ENCODE results near the gene ALDH3A2.
"Not testable (repeated sequence)": the region's sequence is repeated elsewhere in the genome, so short reads cannot be mapped to it uniquely, and the experiment has no call there.

The ALDH3A2 gene

DNA sequence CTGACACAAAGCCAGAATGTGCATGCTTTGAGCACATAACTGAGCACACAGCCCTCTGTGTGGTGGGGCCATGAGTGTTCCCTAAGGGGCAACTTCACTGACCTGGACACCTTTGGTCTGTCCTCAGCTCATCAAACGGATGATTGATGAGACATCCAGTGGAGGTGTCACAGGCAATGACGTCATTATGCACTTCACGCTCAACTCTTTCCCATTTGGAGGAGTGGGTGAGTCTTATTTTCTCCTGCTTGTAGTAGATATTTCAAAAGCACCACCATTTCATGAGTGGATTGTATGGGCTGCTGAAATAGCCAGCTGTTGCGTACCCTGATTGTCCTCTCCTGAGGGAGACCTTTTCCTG, 16.2 kb downstream of the ALDH3A2 start:
- in situ Hi-C loops (cut with HindIII; ENCODE audit: low pct_ligation_motif_present, low sequenced_read_pairs) = no loop called here
- no peak overlapping the region for H3K4me3 ChIP-seq (ENCODE audit: low read depth, low read length)
- no peaks in the 10 kb centered on the region for H3K27me3 ChIP-seq (replicated peaks)
- H3K27ac ChIP-seq = no peak overlapping the region
- TF ChIP-seq, protein P1, sequence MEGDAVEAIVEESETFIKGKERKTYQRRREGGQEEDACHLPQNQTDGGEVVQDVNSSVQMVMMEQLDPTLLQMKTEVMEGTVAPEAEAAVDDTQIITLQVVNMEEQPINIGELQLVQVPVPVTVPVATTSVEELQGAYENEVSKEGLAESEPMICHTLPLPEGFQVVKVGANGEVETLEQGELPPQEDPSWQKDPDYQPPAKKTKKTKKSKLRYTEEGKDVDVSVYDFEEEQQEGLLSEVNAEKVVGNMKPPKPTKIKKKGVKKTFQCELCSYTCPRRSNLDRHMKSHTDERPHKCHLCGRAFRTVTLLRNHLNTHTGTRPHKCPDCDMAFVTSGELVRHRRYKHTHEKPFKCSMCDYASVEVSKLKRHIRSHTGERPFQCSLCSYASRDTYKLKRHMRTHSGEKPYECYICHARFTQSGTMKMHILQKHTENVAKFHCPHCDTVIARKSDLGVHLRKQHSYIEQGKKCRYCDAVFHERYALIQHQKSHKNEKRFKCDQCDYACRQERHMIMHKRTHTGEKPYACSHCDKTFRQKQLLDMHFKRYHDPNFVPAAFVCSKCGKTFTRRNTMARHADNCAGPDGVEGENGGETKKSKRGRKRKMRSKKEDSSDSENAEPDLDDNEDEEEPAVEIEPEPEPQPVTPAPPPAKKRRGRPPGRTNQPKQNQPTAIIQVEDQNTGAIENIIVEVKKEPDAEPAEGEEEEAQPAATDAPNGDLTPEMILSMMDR (IDR thresholded peaks at IDR 0.05; ENCODE audit: low read depth, low read length, missing control alignments) = no peak
- no peak for DNase-seq
- H3K36me3 ChIP-seq (replicated peaks) = no peaks in the 10 kb centered on the region

GRCh38 chr17:19669680-19670079, 21.1 kb downstream of the ALDH3A2 start:
- DNase-seq; in situ Hi-C loops (cut with HindIII; ENCODE audit: low pct_ligation_motif_present, low sequenced_read_pairs); H3K4me3 ChIP-seq (ENCODE audit: low read depth, low read length); H3K27me3 ChIP-seq (replicated peaks); H3K36me3 ChIP-seq (replicated peaks); H3K27ac ChIP-seq: not testable (repeated sequence)

- H3K36me3 ChIP-seq (replicated peaks) = no peaks in the 10 kb centered on the region
- in situ Hi-C loops (cut with HindIII; ENCODE audit: low pct_ligation_motif_present, low sequenced_read_pairs) = no loop called here
- no peak overlapping the region for H3K4me3 ChIP-seq (ENCODE audit: low read depth, low read length)
- no peak overlapping the region for H3K27ac ChIP-seq
- no peak for DNase-seq
- no peaks in the 10 kb centered on the region for H3K27me3 ChIP-seq (replicated peaks)
- TF ChIP-seq, protein P1 (IDR thresholded peaks at IDR 0.05; ENCODE audit: low read depth, low read length, missing control alignments) = no peak
Measured at GRCh38 chr17:19670908-19671307, 22.4 kb downstream of the ALDH3A2 start.

- no peak overlapping the region for H3K27ac ChIP-seq
- in situ Hi-C loops (cut with HindIII; ENCODE audit: low pct_ligation_motif_present, low sequenced_read_pairs) = no loop called here
- no peaks in the 10 kb centered on the region for H3K27me3 ChIP-seq (replicated peaks)
- TF ChIP-seq, protein P1 (IDR thresholded peaks at IDR 0.05; ENCODE audit: low read depth, low read length, missing control alignments) = no peak
- H3K4me3 ChIP-seq (ENCODE audit: low read depth, low read length) = no peak overlapping the region
- H3K36me3 ChIP-seq (replicated peaks) = no peaks in the 10 kb centered on the region
- no peak for DNase-seq
Measured at GRCh38 chr17:19671433-19671832, 22.9 kb downstream of the ALDH3A2 start.

GRCh38 chr17:19672009-19672750, 23.6 kb downstream of the ALDH3A2 start:
- Histone ChIP-seq H3K4me3 (ENCODE audit: low read depth, low read length) (no peak overlapping the region), H3K27ac (no peak overlapping the region), H3K27me3 (replicated peaks) (no peaks in the 10 kb centered on the region), H3K36me3 (replicated peaks) (no peaks in the 10 kb centered on the region)
- TF ChIP-seq, protein P1 (IDR thresholded peaks at IDR 0.05; ENCODE audit: low read depth, low read length, missing control alignments) = peak; percentile 43
- in situ Hi-C loops (cut with HindIII; ENCODE audit: low pct_ligation_motif_present, low sequenced_read_pairs) = no loop called here
- DNase-seq = no peak

- no peaks in the 10 kb centered on the region for H3K27me3 ChIP-seq (replicated peaks)
- H3K27ac ChIP-seq = no peak overlapping the region
- TF ChIP-seq, protein P1 (IDR thresholded peaks at IDR 0.05; ENCODE audit: low read depth, low read length, missing control alignments) = no peak
- H3K36me3 ChIP-seq (replicated peaks) = no peaks in the 10 kb centered on the region
- DNase-seq = no peak
- no peak overlapping the region for H3K4me3 ChIP-seq (ENCODE audit: low read depth, low read length)
- in situ Hi-C loops (cut with HindIII; ENCODE audit: low pct_ligation_motif_present, low sequenced_read_pairs) = no loop called here
Measured at GRCh38 chr17:19673623-19674022, 25.1 kb downstream of the ALDH3A2 start.
